Left ventricle myocardium inferior (tissue), 1 donor: Measurements from ENCODE around the gene RIMS3. TPM values are rescaled to one million over a fixed set of nuclear protein-coding genes. Genes with fewer than 3 reads are reported as not detected.

Experiments used
- DNase-seq: peaks from one replicate; pipeline ENCODE4 v3.0.0-alpha.2; 2020
- H3K27ac ChIP-seq: fragments of 200-600 bp; replicated peaks from 2 replicates; pipeline ENCODE4 v1.8.0; 2021
- H3K27me3 ChIP-seq: fragments of 200-600 bp; 2 replicates; pipeline ENCODE4 v1.8.0; 2021; ENCODE audit warnings: low read depth
- H3K36me3 ChIP-seq: fragments of 200-600 bp; 2 replicates; pipeline ENCODE4 v1.8.0; 2021
- H3K4me1 ChIP-seq: fragments of 200-600 bp; 2 replicates; pipeline ENCODE4 v1.8.0; 2021
- H3K4me3 ChIP-seq: fragments of 200-600 bp; 2 replicates; pipeline ENCODE4 v1.8.0; 2021; ENCODE audit warnings: mild to moderate bottlenecking, moderate library complexity
- H3K9me3 ChIP-seq: fragments of 200-600 bp; replicated peaks from 2 replicates; pipeline ENCODE4 v1.8.0; 2021
- CTCF ChIP-seq: fragments of 200-600 bp; IDR thresholded peaks from 2 replicates; pipeline ENCODE4 v1.8.0; 2021; ENCODE audit warnings: antibody characterized with exemption, mild to moderate bottlenecking, borderline replicate concordance
- intact Hi-C: fragments of 100-400 bp; cut with micrococcal nuclease; formaldehyde crosslinking; loops from one replicate; pipeline ENCODE4 v1.11.0; 2022
- total RNA-seq: library from RNA; stranded (reverse); fragmentation: NEBNext Ultra II Directional; extraction: Animal tissue kit (Norgen Biotek cat#: 25700); gene quantifications from one replicate; pipeline ENCODE4 v1.2.1, GENCODE V29; 2021
- donor health status: DM: no; HTN: yes; CAD: no; lungs with severe emphysema.

The RIMS3 gene
- total RNA-seq, 1 donor from 2014 or later = 0.74 TPM

GRCh38 chr1:40638097-40639036 is 27.1 kb downstream of the RIMS3 start:
- no peak overlapping the region for H3K27ac ChIP-seq
- intact Hi-C loops = no loop called here

GRCh38 chr1:40637470-40638007 is 27.9 kb downstream of the RIMS3 start:
- H3K9me3 ChIP-seq = no peaks in the 10 kb centered on the region
- H3K27ac ChIP-seq = no peak overlapping the region
- DNase-seq = no peak
- no peaks in the 10 kb centered on the region for H3K27me3 ChIP-seq
- no peak overlapping the region for H3K4me3 ChIP-seq
- TF ChIP-seq CTCF = no peak
- intact Hi-C loops = no loop called here
- no peaks in the 10 kb centered on the region for H3K36me3 ChIP-seq
- H3K4me1 ChIP-seq = peaks cover 13% of the 10 kb centered on the region

More at GRCh38 chr1:40638097-40639036, 27.1 kb downstream of the RIMS3 start:
- peaks cover 11% of the 10 kb centered on the region for H3K4me1 ChIP-seq
- no peak for DNase-seq
- H3K36me3 ChIP-seq = no peaks in the 10 kb centered on the region
- H3K27me3 ChIP-seq = no peaks in the 10 kb centered on the region
- no peak for TF ChIP-seq CTCF
- H3K4me3 ChIP-seq = no peak overlapping the region
- H3K9me3 ChIP-seq = no peaks in the 10 kb centered on the region

GRCh38 chr1:40636777-40637176 is 28.7 kb downstream of the RIMS3 start:
- TF ChIP-seq CTCF = no peak
- H3K27ac ChIP-seq = no peak overlapping the region
- no peak overlapping the region for H3K4me3 ChIP-seq
- DNase-seq = no peak
- H3K27me3 ChIP-seq = no peaks in the 10 kb centered on the region
- intact Hi-C loops = no loop called here
- peaks cover 13% of the 10 kb centered on the region for H3K4me1 ChIP-seq
- no peaks in the 10 kb centered on the region for H3K9me3 ChIP-seq
- no peaks in the 10 kb centered on the region for H3K36me3 ChIP-seq

DNA sequence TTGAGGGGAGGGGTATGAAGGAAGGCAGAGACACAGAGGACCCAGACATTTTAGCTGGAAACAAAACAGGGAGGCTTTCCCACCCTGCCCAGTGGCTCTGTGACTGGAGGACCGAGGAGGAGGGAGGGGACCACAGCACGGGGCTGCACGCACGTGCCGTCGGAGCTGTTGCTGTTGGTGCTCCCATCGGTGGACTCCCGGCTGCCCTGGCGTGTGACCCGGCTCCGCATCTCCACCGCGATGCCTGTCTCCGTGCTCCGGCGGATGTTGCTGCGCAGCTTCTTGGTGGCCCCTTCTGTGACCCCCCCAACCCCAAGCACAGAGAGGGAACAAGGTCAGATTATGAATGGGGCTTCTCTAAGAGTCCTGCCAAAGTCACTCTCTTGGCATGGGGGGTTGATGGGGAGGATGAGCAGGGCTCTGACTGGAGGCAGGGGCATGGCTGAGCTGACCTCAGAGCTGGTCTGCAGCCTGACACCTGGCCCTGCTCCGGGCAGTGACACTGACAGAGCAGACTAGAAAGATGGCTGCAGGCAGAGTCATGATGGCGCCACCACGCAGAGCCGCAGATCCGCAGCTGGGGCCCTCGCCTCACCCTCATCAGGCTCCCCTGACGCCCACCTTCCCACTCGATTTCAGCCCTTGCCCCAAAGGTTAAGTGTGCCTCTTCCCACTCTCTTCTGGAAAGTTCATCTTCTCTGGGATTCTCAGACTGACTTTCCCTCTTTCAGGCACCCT is 29.6 kb downstream of the RIMS3 start:
- H3K27me3 ChIP-seq = no peaks in the 10 kb centered on the region
- no peak overlapping the region for H3K27ac ChIP-seq
- H3K9me3 ChIP-seq = no peaks in the 10 kb centered on the region
- peaks cover 13% of the 10 kb centered on the region for H3K4me1 ChIP-seq
- no peak for TF ChIP-seq CTCF
- H3K4me3 ChIP-seq = no peak overlapping the region
- no peaks in the 10 kb centered on the region for H3K36me3 ChIP-seq
- intact Hi-C loops = no loop called here
- DNase-seq = no peak

GRCh38 chr1:40634901-40635655 is 30.4 kb downstream of the RIMS3 start:
- H3K9me3 ChIP-seq = no peaks in the 10 kb centered on the region
- DNase-seq = no peak
- intact Hi-C loops = no loop called here
- TF ChIP-seq CTCF = no peak
- H3K27me3 ChIP-seq = no peaks in the 10 kb centered on the region
- no peak overlapping the region for H3K27ac ChIP-seq
- H3K4me1 ChIP-seq = peaks cover 13% of the 10 kb centered on the region
- H3K4me3 ChIP-seq = no peak overlapping the region
- H3K36me3 ChIP-seq = no peaks in the 10 kb centered on the region
